ENCODE measurements around the gene FBXO15.
A peak's percentile ranks its signal among the peaks of the same experiment; 100 is the strongest.

The FBXO15 gene

DNA sequence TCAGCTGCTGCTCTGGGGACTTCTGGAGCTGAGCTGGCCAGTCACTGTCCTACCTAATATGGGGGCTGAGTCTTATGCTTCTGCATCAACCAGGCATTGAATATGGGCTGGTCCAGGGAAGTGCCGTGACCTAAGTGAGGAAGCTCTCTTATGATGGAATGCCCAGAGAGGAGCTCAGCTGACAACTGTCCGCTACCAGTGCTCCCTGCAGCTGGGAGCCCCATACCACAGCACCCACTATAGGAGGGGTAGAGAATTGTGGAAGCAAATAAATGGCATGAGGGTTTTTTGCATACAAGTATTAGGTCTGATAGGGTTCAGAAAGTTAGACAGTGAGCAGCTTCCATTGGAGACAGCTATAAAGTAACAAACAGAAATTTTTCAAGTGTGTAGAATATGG, 5.2 kb upstream of the FBXO15 start:
- no peak for DNase-seq

DNA sequence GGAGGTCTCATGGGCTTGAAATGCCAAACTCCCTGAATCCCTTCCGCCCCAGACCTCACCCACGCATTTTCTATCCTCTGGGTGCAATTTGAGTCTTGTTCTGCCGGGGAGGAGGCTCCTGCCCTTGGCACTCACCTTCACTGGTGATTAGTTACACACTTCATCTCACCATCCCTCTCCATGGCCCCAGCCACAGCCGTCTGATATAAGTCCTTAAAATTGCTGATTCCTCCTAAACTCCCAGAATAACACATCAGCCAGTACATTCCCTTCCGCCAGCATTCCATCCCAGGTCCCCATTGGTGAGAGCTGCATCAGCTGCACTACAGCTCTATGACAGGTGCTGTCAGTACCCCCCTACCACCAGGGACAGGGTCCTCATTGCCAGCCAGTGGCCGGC, 4.6 kb upstream of the FBXO15 start:
- DNase-seq, result no peak

DNA sequence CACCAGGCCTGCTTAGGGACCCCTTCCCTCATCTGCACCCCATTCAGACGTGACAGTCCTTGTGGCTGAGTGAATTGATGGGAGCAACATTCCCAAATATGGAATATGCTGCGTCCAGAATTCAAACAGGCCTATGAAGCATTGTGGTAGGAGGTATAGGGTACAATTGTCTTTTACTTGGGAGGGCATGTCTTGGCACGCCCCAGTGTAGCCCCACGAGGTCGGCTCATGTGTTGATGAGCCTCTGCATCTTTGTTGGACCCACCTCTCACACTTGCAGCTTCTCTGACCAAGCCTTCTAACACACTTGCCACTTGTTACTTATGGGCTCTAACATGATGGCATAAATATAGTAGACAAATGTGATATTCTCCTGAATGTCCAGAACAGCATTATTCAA, 2.2 kb upstream of the FBXO15 start:
- no peak for DNase-seq

DNA sequence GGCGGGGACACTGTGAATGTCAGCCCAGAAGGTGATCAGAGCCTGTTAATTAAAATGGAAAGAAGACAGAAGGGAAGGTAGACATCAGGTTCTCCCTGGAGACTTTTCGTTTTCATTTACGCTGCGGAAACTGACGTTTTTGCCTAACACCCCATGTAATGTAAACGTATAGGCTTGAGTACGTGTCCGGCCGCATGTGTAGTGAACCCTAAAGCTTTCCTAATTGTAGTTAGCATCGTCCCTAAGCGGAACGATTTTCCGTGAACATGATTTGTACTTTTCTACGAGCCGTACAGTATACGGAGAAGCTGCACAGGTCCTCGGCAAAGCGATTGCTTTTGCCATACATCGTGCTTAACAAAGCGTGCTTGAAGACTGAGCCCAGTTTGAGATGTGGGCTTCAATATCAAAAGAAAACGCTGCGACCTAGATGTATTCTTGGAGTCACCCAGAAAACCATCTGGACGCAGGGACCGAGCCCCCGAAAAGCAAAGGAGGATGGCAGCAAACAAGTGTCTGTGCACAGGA, 973 bp upstream of the FBXO15 start:
- no peak for DNase-seq

DNA sequence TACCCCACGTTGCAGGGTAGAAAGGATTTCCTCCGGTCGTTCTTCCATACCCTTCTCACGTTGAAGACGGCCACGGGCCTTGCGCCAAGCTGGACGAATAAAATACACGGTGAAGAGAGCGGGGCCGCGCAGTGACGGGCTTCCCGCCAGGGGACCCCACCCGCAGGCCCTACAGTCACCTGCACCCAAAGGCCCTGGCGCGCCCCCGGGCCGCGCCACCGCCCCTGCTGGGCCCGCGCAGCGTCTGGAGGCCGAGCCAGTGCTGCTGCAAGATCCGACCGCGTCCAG, 199 bp downstream of the FBXO15 start:
- DNase-seq, result no peak

DNA sequence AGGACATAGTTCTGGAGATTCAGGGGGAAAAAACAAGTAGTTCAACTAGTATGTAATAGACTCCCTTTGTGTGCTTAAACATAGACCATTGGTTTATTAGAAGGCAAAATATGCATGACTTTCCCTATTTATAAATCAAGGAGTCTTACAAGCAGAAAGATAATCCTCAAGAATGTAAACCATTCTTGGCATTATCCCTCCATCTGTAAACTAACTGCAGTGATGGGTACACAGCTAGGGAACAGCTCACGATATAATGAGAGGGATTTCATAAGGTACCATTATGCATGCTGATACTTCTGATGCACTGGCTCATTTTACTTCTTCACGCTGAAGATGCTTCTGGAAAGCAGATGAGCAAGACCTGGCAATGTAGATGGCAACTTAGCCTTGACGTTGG, 878 bp downstream of the FBXO15 start:
- peak; percentile 35 for DNase-seq

DNA sequence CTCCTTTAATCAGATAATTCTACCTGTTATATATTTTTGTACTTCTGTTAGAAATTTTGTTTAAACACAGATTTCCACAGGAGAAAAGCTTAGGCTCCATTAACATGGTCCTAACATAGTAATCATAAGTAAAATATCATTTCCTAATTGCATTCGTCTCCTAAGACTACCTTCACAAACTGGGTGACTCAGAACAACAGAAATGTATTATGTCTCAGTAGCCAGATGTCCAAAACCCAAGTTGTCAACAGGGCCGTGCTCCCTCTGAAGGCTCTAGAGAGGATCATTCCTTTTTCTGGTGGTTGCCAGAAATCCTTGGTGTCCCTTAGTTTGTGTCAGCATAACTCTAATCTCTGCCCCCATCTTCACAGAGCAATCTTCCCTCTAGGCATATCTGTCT, 5.4 kb downstream of the FBXO15 start:
- DNase-seq, result no peak

DNA sequence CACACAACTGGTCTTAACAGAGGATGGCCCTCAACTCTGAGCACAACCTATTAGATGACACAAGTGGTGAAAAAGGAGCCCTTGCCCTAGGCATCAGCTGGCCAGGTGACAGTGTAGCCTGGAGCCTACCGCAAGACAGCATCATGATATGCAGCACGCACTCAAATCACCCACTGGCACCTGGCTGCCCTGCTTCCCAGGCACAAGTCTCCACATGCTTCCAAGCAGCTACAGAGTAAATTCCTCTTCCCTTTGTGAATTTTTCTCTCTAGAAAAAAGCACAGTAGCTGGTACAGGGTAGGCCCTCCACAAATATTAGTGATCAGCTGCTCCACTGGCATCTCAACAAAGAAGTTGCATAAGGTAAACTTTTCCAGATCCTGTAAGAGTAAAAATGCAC, 6.0 kb downstream of the FBXO15 start:
- no peak for DNase-seq

DNA sequence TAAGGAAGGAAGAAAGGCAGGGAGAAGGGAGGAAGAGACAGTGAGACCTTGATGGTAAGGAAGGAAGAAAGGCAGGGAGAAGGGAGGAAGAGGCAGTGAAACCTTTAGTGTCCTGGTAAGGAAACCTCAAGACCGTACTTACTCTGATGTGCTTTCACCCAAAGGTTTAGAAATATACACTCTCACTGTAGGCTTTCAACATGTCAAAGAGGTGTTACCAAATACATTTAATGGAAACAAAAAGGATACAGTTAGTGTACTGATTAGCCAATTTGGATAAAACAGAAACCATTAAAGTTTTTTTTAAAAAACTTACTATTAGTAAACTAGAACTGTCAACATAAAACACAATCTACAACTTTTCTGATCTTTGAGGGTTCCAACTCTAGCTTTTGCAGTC, 7.1 kb downstream of the FBXO15 start:
- DNase-seq, result no peak

DNA sequence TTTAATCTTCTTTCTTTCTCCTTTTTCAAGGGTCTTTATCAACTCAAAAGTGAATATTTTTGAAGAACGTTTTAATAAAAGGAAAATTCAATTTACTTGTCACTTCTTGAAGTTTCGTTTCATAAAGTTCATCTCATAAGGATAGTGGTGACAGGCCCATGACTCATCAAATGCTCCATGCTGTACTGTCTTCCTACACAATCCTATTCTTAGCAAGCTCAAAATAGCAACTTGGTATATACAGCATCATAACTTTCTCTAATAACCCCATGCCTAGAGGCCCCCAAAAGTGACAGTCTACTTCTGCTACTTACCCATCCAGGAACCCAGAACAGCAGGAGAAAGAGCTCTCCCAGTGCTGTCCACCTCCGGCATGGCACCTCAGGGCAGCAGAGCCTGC, 7.7 kb downstream of the FBXO15 start:
- peak; percentile 59 for DNase-seq

DNA sequence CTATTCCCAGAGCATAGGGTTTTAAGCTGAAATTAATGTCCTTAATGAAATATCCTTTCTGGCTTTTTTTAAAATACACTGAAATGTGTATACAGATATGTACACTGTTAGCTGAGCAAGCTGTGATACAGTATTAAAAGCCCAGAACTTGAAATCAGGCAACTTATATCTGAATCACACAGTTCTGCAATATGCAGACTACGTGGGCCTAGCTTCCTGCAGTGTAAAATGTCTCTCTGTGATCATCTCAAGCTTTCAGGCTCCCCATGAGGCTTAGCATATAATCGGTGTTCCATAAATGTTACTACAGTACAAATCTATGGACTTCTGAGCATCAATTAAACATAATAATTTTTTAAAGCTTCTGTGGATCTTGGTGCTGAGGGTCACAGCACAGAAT, 8.2 kb downstream of the FBXO15 start:
- no peak for DNase-seq

DNA sequence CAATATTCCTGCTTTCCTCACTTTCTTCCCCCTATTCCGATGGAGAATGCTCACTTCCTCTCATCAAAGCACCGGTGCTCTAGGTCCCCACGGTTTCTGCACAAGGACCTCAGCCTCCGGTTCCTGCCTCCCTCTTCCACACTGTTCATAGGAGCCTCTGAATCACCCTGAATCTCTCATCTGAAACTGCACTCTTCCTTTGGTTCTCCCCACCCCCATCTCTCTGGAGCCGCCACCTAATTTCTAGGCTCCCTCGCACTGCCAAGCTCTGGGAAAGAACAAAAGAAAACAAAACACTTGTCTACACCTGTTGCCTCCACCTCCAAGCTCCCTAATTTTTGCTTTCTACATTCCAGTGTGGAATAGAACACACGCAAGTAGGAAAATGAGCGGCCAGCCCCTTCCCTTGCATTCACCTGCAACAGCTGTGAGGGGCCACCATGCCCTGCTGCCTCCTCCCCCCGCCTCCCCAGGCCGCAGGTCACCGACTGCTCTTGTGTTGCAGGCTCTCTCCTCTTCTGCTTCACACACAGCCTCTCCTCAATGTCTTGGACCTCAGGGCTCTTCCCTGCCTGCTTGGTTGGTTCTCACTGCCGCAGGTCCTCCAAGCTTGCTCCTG, 9.6 kb downstream of the FBXO15 start:
- no peak for DNase-seq

DNA sequence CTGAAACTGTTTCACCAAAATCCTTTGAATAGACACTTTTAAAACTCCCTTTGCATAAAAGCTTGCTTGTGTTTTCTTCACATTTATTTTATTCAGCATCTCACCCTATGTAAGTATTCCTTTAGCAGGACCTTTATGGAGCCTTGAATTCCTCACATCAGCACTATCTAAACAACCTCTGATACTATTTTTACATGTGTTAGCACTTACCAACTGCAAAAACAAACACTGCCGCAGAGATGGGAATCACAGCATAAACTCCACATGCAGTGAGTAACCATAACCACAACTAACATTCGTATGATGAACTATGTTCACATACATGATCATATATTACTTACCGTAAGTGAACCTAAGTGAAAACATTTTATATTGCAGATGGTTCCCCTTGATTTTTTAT, 15.4 kb downstream of the FBXO15 start:
- DNase-seq, result no peak

DNA sequence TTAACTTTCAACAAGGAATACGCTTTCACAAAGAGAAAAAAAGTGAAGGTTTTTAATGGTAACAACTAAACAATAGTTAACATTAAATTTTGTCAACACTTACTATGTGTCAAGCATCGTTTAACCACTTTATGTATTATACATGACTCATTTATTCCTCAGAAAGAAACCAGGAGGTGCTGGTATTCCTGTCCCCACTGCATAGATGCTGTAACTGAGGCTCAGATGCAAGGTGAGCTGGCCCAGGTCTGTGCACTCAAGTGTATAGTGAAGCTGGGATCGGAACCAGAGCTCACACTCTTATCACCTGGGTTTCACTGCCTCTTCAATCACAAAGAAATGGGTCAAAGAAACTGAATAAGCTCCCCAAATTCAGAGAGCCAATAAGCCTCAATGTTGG, 16.5 kb downstream of the FBXO15 start:
- DNase-seq, result no peak

DNA sequence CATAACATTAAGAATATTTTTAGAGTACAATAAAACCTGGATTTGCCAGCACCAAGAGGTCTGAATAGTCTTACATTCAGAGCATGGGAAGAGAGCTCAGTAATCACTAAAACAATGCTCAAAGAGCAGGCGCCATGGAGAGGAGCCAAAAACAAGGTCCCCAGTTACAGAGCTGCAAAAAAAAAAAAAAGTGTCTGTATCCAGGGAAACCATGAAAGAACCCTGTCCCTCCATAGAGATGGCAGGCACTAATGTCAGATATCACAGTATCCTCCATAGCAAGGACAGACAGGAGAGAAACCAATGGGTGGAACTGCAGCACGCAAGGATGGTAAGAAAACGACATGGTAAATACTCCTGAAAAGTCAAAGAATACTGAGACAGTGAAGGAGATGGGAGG, 19.5 kb downstream of the FBXO15 start:
- no peak for DNase-seq

DNA sequence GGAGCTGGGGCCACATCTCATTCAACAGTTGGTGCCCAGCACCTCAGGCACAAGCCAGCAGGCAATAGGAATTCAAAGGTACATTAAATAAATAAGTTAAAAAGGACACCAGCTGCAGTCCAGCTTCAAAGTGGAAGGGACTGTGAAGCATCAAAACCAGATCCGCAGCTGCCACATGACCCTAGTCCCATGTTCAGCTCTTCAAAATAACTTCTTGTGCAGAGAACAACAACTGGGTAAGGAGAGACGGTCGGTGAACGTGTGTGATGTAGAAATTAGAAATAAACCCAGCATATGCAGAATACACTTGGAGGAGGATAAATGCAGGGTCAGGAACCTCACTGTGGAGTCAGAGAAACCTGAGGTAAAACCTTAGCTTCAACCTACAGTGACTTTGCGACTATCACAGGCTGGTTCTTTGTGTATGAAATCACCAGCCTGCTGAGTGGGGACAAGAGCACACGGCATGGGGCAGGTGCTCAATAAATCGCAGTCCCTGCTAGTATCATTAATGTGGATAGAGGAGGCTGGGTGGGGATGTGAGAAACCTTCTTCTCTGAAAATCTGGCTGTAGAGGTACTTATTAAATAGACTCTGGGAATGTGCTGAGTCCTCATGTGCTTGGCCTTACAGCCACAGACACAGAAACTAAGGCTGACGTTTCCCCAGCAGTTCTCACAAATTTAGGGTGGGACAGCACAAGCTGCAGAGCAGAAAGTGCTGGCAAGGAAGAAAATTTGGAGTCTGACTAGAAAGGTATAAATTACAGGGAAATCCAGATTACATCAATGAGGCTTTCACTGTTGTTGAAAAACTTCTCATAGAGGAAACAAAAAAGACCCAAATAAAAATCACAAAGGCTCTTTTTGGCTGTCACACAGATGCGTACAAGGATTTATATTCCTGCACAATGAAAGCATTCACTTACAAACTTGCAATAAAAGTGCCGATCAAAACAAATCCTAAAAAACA, 20.7 kb downstream of the FBXO15 start:
- DNase-seq, result no peak

DNA sequence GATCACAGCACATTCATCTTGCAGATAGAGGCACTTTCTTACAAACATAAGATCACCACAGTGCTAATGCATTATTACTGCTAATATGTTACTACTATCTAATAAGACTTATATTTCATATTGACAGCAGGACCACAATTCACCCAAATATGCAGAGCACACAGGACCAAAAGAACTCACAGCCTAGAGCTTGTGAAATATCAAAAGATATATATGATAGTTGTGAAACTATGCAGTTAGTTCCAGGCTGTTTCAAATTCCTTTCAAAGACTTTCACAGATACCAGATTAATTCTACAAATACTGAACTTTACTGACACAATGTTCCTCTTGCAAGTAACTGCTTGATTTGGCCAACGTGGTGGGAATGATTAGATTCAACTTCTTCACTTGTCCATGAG, 23.0 kb downstream of the FBXO15 start:
- no peak for DNase-seq

DNA sequence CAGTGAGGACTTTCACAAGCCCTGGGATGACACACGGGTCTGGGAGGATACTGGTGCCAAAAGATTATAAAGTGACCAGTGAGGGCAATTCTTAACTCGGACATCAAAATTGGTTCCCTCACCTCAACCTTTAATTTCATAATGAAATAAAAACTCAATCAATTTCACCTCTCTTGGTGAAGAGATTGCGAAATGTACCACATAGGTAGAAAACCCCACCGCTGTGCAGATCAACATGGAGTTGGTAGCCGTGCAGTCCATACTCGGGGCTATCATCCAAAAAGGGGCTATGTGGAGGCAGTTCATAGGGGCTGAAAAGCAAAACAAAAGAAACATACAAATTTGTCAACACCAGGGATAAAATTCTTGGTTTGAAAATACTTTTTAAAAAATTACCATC, 24.4 kb downstream of the FBXO15 start:
- no peak for DNase-seq

DNA sequence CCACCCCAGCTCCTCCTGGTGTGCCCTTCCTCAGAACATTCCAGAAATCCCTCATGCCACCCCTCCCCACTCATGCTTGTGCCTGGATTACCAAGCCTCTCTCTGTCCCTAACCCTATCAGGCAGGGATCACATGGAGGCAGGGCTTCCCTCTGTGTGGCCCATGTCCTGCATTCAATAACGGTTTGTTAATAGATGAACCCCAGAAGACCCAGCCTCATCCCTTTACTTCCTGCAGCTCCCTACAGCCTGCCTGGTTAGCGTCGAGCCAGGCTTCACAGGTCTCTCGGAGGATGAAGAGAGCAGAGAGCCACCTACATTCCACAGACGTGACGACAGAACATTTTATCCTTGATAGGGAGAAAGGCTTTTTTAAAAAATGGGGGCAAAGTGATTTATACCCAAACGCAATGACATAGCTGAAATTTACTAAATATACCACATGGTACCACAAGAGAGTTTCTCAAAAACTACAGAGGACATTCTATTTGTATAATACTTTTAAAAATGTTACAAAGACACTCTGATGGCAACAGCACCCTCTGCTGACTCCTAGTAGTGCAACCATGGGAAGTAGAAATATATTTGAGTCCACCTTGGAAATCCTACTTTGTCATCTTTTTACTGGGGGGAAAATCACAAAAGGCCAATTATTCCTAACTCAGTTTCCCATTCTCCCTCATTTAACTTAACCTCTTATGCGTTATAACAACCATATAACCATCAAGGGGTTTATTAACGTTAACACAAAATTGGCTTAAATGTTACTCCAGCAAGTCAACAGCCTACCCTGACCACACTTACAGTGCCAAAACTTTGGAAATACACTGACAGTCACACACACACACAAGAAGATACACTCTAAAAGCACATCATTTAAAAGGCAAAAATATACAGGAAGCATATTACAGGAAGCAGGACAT, 30.7 kb downstream of the FBXO15 start:
- peak; percentile 31 for DNase-seq

DNA sequence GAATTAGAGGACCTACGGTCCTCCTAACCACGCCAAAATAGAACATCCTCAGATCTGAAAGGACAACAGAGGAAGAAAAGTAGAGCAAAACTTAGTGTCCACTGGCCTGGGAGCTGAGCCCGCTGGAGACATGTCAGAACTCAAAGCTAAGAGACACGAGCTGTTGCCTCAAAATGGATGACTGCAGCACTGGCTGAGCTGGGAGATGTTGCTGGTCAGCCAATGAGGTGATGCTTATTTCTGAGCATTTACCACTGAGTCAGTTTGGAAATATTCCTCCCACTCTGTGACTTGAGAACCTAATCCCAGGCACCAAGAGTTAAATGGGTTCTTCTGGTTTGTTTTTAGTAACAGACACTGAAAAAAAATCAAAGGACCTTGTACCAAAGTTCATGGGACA, 32.6 kb downstream of the FBXO15 start:
- peak; percentile 53 for DNase-seq

DNA sequence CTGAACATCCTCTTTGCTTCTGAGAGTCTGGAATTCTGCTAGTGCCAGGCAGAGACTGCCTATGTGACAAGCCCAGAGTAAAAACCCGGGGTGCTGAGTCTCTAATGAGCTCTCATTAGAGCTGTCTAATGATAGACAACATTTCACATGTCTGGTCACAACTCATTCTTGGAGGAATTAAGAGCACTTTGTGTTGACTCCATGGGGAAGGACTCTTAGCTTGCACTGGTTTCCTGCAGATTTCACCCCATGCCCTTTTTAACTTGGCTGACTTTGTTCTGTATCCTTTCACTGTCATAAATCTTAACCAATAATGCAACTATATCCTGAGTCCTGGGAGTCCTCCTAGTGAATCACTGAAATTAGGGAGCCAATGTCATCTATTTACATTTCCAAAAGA, 33.5 kb downstream of the FBXO15 start:
- DNase-seq, result peak; percentile 9

DNA sequence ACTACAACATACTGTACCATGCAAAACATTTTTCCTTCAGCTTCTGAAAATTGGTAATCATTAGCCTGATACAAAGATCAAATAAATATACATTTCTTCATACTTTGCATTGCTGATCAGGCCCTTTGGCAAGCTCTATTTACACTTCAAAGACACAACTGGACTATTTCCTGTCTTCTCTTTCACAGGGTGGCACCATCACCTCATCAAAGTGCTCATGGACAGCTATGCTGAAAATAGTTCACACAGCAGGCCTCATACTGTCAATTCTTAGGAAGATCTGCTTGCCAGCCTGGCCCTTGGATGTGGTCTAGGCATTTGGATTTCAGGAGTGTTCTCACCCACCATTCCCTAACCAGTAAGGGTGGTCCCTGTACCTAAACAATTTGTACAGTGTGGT, 33.9 kb downstream of the FBXO15 start:
- no peak for DNase-seq

DNA sequence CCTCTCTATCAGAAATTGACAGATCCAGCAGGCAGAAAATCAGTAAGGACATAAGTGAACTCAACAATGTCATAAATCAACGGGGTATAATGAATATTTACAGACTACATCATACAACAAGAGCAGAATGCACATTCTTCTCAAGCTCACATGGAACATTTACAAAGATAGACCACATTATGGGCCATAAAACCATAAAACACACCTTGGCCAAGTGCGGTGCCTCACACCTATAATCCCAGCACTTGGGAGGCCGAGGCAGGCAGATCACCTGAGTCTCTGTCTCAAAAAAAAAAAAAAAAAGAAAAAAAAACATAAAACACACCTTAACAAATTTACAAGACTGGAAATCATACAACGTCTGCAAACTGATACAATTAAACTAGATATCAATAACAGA, 36.7 kb downstream of the FBXO15 start:
- no peak for DNase-seq

DNA sequence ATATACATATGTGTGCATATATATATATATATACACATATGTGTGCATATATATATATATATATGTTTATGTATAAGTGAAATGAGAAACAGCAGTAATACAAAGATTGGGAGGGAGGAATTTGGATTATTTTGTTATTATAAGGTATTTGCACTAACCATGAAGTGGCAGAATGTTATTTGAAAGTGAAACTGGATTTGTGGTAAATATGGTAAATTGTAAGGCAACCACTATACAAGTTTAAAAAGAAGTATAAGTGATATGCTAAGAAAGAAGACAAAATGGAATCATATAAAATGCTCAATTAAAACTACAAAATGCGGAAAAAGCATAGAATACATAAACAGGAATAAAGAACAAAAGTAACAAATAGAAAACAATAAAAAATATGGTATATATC, 37.5 kb downstream of the FBXO15 start:
- no peak for DNase-seq

Data from EL (cell line).